GM12891 (cell line): Measurements from ENCODE around the gene CELF2.

ENCODE experiments used
- DNase-seq: peaks from one replicate; pipeline ENCODE4 v3.0.0; 2011; ENCODE audit warnings: low spot score; ENCODE audit not compliant: insufficient read length
- FAIRE-seq: peaks from 2 replicates; lab custom pipeline; 2011; peaks lifted over from hg19 to GRCh38; lab: Jason Lieb, UNC
- PAX5 ChIP-seq: IDR thresholded peaks from 2 replicates; pipeline ENCODE4 v1.6.1; 2011; ENCODE audit warnings: low read length, moderate library complexity, mild to moderate bottlenecking; ENCODE audit not compliant: insufficient read depth, severe bottlenecking
- POLR2A ChIP-seq: IDR thresholded peaks from 2 replicates; pipeline ENCODE4 v1.6.1; 2011; ENCODE audit warnings: low read depth, low read length, control low read depth
- POLR2AphosphoS5 ChIP-seq: IDR thresholded peaks from 2 replicates; pipeline ENCODE4 v1.6.1; 2011; ENCODE audit warnings: low read depth, low read length, control low read depth
- POU2F2 ChIP-seq: IDR thresholded peaks from 2 replicates; pipeline ENCODE4 v1.6.1; 2011; ENCODE audit warnings: low read depth, mild to moderate bottlenecking, control low read depth, low read length, moderate library complexity
- SPI1 ChIP-seq: IDR thresholded peaks from 2 replicates; pipeline ENCODE4 v1.6.1; 2011; ENCODE audit warnings: low read depth, low read length, control low read depth
- TAF1 ChIP-seq: IDR thresholded peaks from 2 replicates; pipeline ENCODE4 v1.6.1; 2011; ENCODE audit warnings: low read depth, low read length, control low read depth

CELF2 gene

GRCh38 chr10:11012421-11013295 is 5.0 kb upstream of the CELF2 start:
- no peak for TF ChIP-seq TAF1
- TF ChIP-seq POLR2A: no peak
- TF ChIP-seq POU2F2: no peak
- TF ChIP-seq PAX5: no peak
- no peak for TF ChIP-seq SPI1
- TF ChIP-seq POLR2AphosphoS5: no peak
- no peak for DNase-seq
- FAIRE-seq: no peak

- TF ChIP-seq POU2F2: no peak
- no peak for TF ChIP-seq TAF1
- no peak for TF ChIP-seq PAX5
- TF ChIP-seq SPI1: no peak
- FAIRE-seq (no peak), DNase-seq (no peak)
Measured at GRCh38 chr10:11013836-11014235, 3.8 kb upstream of the CELF2 start.

- no peak for FAIRE-seq
- no peak for TF ChIP-seq SPI1
- TF ChIP-seq POLR2AphosphoS5: no peak
- TF ChIP-seq TAF1: no peak
- TF ChIP-seq POLR2A: no peak
- TF ChIP-seq POU2F2: no peak
- TF ChIP-seq PAX5: no peak
- no peak for DNase-seq
Measured at GRCh38 chr10:11014671-11015445, 2.8 kb upstream of the CELF2 start.

DNA sequence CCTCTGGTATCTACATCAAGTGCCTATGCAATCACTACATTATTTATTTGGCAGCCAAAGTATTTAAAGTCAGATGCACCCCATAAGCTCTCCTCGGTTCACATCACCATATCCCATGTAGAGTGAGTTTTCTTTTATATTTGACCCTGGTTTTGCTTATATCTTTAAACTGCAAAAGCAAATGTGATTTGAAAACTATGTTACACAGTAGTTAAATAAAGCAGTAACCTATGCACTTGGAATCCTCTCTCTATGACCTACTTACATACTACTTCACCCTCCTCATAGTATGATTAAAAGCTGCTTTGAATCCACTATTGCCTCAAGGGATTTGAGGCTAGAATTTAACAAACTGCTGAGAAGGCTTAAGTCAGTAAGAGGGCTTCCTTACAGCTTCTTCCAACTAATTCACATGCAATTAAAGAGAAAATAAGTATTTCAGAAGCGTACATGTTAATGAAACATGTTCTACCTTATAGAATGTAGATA is 2.2 kb upstream of the CELF2 start:
- no peak for FAIRE-seq
- DNase-seq: no peak
- TF ChIP-seq PAX5 (no peak), TAF1 (no peak), POLR2A (no peak), SPI1 (no peak), POU2F2 (no peak), POLR2AphosphoS5 (no peak)

DNA sequence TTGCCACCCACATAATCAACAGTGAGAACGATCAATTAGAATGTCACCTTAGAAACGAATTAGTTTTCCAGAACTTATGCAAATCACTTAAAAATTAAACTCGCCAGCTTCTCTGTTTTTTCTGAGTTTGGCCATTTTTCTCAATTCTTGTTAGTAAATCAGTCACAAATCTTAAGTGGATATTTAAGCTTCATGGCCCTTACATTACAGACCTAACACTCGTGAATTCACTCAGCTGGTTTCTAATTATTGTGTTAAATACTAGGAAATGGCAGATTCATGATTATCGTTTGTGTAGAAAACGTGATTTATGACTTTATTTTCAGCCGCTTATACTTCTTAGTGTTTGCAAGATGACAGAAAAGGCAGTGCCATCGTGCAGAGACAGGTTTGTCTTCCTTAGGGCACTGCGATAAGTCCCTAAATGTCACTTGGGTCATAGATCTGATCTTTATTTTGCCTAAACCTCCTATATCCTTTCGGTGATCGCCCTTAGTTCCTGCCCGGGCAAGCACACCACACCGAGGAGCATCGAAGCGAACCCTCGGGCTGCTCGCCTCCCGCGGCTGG is 587 bp upstream of the CELF2 start:
- FAIRE-seq: peak; percentile 59
- DNase-seq: no peak
- TF ChIP-seq PAX5: no peak
- TF ChIP-seq POU2F2: no peak
- TF ChIP-seq TAF1: no peak
- no peak for TF ChIP-seq SPI1
- TF ChIP-seq POLR2AphosphoS5: no peak
- no peak for TF ChIP-seq POLR2A

DNA sequence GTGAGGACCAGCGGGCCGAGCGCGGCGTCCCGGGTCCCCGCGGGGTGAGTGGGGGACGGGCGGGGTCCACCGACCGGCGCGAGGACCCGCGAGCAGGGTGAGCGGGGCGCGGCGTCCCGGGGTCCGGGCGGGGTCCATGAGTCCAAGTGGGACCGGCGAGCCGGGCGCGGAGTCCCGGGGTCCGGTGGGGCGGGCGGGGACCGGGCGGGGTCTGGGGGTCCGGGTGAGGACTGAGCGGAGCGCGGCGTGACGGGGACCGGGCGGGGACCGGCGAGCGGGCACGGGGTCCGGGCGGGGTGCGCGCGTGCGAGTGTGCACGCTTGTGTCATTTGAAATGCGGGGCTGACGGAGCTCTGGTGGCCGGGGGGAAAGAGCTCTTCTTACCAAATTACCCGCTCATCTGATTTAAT is 765 bp downstream of the CELF2 start:
- no peak for DNase-seq
- no peak for FAIRE-seq
- TF ChIP-seq TAF1: no peak
- TF ChIP-seq PAX5: no peak
- TF ChIP-seq SPI1: no peak
- TF ChIP-seq POLR2A: no peak
- TF ChIP-seq POLR2AphosphoS5: no peak
- no peak for TF ChIP-seq POU2F2

DNA sequence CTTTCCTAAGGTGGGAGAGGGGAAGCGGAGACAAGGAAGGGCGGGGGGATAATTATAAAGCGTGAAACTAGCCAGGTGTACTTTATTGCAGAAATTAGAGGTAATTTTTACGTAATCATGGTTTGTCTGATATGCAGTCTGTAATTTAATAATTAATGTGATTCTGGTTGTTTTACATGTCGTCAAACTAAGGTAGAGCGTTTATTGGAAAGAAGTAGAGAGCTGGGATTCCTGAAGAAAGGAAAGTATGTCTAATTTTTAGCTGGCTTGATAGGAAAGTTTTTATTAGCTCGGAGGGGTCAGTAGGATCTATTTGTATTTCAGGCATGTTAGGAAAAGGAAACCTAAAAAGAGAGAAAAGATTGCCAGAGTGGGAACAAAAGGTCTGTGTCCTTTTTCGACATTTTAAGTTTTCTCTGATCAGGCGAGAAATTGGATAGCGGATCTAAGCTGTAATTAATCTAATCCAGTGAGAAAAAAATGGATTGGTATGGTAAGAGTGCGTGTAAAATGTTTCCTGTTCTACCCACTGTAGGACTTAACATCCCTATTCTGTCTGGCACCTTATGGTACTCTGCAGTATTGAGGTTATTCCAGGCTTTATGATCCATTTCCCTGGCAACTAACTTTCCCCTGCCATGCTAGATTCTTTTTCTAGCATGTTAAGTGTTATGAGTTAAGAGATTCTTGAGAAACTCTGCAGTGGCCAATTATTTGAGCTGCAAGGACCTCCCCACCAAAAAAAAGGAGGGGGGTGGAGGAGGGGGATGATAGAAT is 1.4 kb downstream of the CELF2 start:
- no peak for TF ChIP-seq TAF1
- TF ChIP-seq SPI1: no peak
- TF ChIP-seq PAX5: no peak
- TF ChIP-seq POU2F2: no peak
- TF ChIP-seq POLR2AphosphoS5: no peak
- TF ChIP-seq POLR2A: no peak
- DNase-seq (no peak), FAIRE-seq (no peak)

GRCh38 chr10:11019724-11020547 is 2.3 kb downstream of the CELF2 start:
- peak; percentile 28 for FAIRE-seq
- DNase-seq: no peak
- TF ChIP-seq POLR2AphosphoS5: no peak
- no peak for TF ChIP-seq POU2F2

DNA sequence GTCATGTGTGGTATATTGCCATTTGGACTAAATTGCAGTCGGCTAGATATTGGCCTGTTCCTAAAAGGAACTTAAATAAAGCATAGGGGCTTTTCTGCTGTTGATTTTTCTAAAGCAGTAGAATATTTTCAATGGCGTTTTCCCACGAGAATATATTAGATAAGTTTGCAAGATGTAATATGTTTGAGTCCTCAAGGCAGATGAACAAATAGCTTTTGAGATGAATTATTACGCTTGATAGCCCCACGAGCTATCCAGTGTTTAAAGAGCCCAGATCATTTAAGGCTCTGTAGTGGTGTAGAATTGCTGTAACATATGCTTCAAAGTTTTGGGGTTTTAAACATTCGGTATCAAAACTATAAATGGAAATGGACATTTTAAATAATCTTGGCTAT is 2.9 kb downstream of the CELF2 start:
- no peak for TF ChIP-seq TAF1
- TF ChIP-seq POLR2A: no peak
- no peak for TF ChIP-seq POU2F2
- TF ChIP-seq SPI1: no peak
- no peak for TF ChIP-seq POLR2AphosphoS5
- TF ChIP-seq PAX5: no peak
- no peak for FAIRE-seq
- no peak for DNase-seq
